Measurements from ENCODE around the gene GPC3.

- TF ChIP-seq EP300 (IDR thresholded peaks at IDR 0.05) (no peak), POLR2AphosphoS5 (IDR thresholded peaks at IDR 0.05) (no peak), POLR2A (IDR thresholded peaks at IDR 0.05; ENCODE audit: low read depth) (no peak)
- TF ChIP-seq, protein P1, sequence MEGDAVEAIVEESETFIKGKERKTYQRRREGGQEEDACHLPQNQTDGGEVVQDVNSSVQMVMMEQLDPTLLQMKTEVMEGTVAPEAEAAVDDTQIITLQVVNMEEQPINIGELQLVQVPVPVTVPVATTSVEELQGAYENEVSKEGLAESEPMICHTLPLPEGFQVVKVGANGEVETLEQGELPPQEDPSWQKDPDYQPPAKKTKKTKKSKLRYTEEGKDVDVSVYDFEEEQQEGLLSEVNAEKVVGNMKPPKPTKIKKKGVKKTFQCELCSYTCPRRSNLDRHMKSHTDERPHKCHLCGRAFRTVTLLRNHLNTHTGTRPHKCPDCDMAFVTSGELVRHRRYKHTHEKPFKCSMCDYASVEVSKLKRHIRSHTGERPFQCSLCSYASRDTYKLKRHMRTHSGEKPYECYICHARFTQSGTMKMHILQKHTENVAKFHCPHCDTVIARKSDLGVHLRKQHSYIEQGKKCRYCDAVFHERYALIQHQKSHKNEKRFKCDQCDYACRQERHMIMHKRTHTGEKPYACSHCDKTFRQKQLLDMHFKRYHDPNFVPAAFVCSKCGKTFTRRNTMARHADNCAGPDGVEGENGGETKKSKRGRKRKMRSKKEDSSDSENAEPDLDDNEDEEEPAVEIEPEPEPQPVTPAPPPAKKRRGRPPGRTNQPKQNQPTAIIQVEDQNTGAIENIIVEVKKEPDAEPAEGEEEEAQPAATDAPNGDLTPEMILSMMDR (IDR thresholded peaks at IDR 0.05) = no peak
These were observed 68.2 kb downstream of the GPC3 start for GRCh38 chrX:133916984-133917722.

Data from esophagus muscularis mucosa (tissue), 4 donors.